ENCODE measurements around the gene SLC8A1.

SLC8A1 gene

GRCh38 chr2:40434731-40435271 lies 17.1 kb downstream of the SLC8A1 start:
- ChIA-PET POLR2A (no interaction called here), CTCF (no interaction called here)
- no peak for DNase-seq (ENCODE audit: extremely low spot score)
- TF ChIP-seq CTCF (IDR thresholded peaks at IDR 0.05; ENCODE audit: control extremely low read depth, extremely low read depth, low read depth, missing control alignments) = no peak

- TF ChIP-seq CTCF (IDR thresholded peaks at IDR 0.05; ENCODE audit: control extremely low read depth, extremely low read depth, low read depth, missing control alignments) = no peak
- no peak for DNase-seq (ENCODE audit: extremely low spot score)
- CTCF ChIA-PET = interaction anchor here (1.6 kb wide), 1 partner anchor 13 kb away, joined by 3 read pairs; no protein-coding TSS in a partner anchor
- POLR2A ChIA-PET = no interaction called here
These were observed 18.2 kb downstream of the SLC8A1 start for GRCh38 chr2:40433736-40434135.

- no peak for DNase-seq (ENCODE audit: extremely low spot score)
- ChIA-PET CTCF (interaction anchor here (1.6 kb wide), 1 partner anchor 12 kb away, joined by 3 read pairs; no protein-coding TSS in a partner anchor), POLR2A (no interaction called here)
- TF ChIP-seq CTCF (IDR thresholded peaks at IDR 0.05; ENCODE audit: control extremely low read depth, extremely low read depth, low read depth, missing control alignments) = no peak
These were observed 18.9 kb downstream of the SLC8A1 start for GRCh38 chr2:40432921-40433483.

GRCh38 chr2:40431600-40431955 lies 20.3 kb downstream of the SLC8A1 start:
- ChIA-PET CTCF (no interaction called here), POLR2A (no interaction called here)
- DNase-seq (ENCODE audit: extremely low spot score) = no peak

GRCh38 chr2:40430776-40431599 lies 20.9 kb downstream of the SLC8A1 start:
- ChIA-PET POLR2A (no interaction called here), CTCF (interaction anchor here (1.2 kb wide), 1 partner anchor 13 kb away, joined by 4 read pairs; no protein-coding TSS in a partner anchor)
- no peak for DNase-seq (ENCODE audit: extremely low spot score)
- no peak for TF ChIP-seq CTCF (IDR thresholded peaks at IDR 0.05; ENCODE audit: control extremely low read depth, extremely low read depth, low read depth, missing control alignments)

More at GRCh38 chr2:40431600-40431955, 20.3 kb downstream of the SLC8A1 start:
- no peak for TF ChIP-seq CTCF (IDR thresholded peaks at IDR 0.05; ENCODE audit: control extremely low read depth, extremely low read depth, low read depth, missing control alignments)

- no peak for DNase-seq (ENCODE audit: extremely low spot score)
- ChIA-PET POLR2A (no interaction called here), CTCF (interaction anchor here (1.5 kb wide), 1 partner anchor 22 kb away, joined by 4 read pairs; no protein-coding TSS in a partner anchor)
- TF ChIP-seq CTCF (IDR thresholded peaks at IDR 0.05; ENCODE audit: control extremely low read depth, extremely low read depth, low read depth, missing control alignments) = no peak
These were observed 23.5 kb downstream of the SLC8A1 start for GRCh38 chr2:40428439-40428838.
